GM18526 (cell line): ENCODE data around the gene TMEM63B.

ENCODE experiments used
- POLR2A ChIP-seq: IDR thresholded peaks from 3 replicates; pipeline ENCODE4 v1.6.1; 2011; ENCODE audit not compliant: insufficient read length; ENCODE audit errors: extremely low read depth

Gene TMEM63B

DNA sequence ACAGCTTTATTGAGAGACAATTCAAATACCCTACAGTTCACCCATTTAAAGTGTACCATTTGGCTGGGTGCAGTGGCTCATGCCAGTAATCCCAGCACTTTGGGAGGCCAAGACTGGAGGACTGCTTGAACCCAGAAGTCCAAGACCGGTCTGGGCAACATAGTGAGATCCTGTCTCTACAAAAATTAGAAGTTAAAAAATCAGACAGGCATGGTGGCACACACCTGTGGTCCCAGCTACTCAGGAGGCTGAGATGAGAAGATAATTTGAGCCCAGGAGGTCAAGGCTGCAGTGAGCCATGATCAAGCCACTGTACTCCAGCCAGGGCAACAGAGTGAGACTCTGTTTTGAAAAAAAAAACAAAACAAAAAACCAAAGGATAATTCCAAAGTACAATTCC, 40.2 kb downstream of the TMEM63B start:
- no peak for TF ChIP-seq POLR2A

- TF ChIP-seq POLR2A, result no peak
These were observed 41.8 kb downstream of the TMEM63B start for GRCh38 chr6:44169154-44169553.

- no peak for TF ChIP-seq POLR2A
These were observed 42.7 kb downstream of the TMEM63B start for GRCh38 chr6:44169886-44170570.

DNA sequence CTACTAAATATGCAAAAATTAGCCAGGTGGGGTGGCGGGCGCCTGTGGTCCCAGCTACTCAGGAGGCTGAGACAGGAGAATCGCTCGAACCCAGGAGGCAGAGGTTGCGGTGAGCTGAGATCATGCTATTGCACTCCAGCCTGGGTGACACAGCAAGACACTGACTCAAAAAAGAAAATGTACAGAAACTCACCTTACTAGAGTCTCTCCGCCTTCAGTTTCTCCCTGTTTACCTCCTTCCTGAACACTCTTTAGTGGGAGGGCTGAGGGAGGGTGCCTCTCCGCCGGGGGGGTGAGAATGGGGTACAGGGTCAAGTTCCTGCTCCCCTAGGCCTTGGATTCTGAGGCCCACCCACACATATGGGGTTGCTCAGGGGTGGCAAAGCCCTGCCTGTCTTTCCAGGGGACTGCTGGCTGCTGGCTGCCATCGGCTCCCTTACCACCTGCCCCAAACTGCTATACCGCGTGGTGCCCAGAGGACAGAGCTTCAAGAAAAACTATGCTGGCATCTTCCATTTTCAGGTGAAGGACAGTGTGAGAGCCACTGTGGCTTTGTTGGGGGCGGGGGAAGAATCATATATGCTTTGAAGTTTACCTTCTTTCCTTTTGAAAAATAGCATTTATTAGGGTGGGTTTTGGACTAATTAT, 44.7 kb downstream of the TMEM63B start:
- no peak for TF ChIP-seq POLR2A

DNA sequence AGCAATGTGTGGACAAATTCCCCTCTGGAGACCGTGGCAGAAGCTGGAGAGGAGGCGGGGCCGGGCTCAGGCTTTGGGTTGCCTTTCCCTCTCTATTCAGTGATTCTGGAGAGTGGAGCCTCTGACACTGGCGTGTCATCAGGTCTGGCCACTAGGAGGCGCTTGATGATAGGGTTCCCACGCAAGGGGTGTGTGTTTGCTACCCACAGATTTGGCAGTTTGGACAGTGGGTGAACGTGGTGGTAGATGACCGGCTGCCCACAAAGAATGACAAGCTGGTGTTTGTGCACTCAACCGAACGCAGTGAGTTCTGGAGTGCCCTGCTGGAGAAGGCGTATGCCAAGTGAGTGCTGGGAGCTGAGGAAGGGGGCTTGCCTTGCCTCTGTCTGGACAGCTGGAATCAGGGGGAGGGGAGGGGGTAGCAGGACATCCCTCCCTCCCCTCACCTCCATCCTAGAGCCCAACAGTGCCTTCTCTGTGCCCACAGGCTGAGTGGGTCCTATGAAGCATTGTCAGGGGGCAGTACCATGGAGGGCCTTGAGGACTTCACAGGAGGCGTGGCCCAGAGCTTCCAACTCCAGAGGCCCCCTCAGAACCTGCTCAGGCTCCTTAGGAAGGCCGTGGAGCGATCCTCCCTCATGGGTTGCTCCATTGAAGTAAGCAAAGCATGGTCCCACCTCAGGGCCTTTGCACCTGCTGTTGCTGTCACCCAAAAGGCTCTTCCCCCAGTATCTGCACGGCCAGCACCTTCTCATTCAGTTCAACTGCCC, 45.6 kb downstream of the TMEM63B start:
- no peak for TF ChIP-seq POLR2A

- no peak for TF ChIP-seq POLR2A
These were observed 48.9 kb downstream of the TMEM63B start for GRCh38 chr6:44176130-44176761.

DNA sequence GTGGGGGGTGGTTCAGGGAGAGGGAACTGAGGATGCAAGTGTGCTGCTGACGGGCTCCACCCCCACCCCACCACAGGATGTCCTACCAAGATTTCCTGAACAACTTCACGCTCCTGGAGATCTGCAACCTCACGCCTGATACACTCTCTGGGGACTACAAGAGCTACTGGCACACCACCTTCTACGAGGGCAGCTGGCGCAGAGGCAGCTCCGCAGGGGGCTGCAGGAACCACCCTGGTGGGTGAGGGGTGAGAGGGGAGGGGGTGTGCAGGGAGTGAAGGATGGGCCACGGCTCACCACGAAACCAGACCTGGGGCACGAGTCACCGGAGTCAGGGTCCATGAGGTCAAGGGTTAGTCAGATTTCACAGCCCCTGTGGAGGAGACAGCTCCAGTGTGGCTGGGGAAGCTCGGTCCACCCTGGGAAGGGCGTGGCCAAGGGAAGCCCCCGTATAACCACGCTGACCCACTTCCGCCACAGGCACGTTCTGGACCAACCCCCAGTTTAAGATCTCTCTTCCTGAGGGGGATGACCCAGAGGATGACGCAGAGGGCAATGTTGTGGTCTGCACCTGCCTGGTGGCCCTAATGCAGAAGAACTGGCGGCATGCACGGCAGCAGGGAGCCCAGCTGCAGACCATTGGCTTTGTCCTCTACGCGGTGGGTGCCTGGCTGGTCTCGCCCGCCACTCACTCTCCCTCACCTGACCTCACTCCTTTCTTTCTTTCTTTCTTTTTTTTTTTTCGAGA, 49.6 kb downstream of the TMEM63B start:
- no peak for TF ChIP-seq POLR2A

DNA sequence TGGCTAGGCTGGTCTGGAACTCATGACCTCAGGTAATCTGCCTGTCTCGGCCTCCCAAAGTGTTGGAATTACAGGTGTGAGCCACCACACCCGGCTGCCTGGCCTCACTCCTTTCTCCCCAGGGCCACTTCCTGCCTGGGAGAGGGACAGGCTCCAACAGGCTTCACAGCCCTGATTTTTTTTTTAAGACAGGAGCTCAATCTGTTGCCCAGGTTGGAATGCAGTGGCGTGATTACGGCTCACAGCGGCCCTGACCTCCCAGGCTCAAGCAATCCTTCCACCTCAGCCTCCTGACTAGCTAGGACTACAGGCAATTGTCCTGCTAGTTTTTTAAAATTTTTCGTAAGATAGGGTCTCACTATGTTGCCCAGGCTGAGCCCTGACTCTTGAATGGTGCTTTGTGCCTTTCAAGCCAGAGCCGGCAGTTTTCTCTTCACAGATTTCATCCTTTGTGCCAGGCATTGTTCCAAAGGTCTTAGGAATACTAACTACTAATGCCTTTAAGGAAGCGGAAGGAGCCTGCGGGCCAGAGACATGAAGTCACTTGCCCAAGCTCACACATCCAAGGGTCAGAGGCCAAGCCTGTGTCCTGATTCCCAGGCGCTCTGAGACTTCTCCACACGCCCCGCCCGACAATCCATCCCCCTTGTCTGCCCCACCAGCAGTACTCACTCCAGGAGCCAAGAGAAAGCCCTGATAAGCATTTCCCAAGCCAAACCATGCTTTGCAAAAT, 50.5 kb downstream of the TMEM63B start:
- TF ChIP-seq POLR2A, result no peak

DNA sequence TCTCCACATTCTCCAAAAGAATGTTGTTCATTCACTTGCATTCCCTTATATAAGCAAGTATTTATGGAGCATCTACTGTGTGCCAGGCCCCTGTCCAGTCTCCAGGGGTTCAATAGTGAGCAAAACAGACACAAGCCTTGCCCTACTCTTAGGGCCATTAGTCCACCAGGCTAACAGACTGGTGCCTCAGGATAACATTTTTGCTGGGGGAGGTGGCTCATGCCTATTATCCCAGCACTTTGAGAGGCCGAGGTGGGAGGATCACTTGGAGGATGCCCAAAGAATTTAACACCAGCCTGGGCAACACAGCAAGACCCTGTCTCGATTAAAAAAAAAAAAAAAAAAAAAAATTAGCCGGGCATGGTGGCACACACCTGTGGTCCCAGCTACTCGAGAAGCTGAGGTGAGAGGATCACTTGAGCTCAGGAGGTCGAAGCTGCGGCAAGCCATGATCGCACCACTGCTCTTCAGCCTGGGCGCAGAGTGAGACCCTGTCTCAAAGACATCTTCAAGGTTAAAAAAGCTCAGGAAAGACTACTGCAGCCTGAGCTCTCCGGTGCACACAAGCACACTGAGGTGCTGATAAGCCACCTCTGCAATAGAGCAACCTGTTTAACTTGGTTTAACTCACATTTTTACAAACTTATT, 51.2 kb downstream of the TMEM63B start:
- TF ChIP-seq POLR2A, result no peak

- no peak for TF ChIP-seq POLR2A
These were observed 51.8 kb downstream of the TMEM63B start for GRCh38 chr6:44179072-44179536.

DNA sequence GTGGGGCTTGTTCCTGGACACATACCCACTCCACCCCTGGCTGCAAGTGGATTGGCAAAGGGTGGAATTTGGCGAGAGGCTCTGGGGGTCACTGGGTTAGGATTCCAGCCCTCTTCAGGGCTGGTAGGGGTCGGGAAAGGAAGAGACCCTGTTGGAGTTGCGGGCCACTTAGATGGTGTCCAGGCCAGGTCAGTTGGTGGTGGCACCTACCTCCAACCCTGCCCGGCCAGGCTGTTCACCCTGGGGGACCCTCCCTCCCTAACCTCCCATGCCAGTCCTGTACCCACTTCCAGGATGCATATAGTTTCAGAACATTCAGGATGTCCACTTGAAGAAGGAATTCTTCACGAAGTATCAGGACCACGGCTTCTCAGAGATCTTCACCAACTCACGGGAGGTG, 52.3 kb downstream of the TMEM63B start:
- no peak for TF ChIP-seq POLR2A

- no peak for TF ChIP-seq POLR2A
These were observed 53.1 kb downstream of the TMEM63B start for GRCh38 chr6:44180406-44180805.

DNA sequence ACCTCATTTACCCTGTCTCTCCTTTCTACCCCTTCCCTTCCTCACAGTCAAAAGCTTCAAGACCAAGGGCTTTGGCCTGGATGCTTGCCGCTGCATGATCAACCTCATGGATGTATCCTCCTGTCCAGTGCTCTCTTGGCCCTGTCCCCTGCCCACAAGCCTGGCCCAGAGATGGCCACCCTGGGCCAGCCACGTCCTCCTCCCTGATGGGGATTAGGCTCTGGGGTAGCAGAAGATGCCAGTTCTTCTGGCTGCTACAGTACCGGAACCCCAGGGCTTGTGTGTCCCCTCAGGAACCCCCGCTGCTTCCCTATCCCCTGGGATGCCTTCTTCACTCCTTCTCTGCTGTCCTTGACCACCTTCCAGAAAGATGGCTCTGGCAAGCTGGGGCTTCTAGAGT, 53.5 kb downstream of the TMEM63B start:
- no peak for TF ChIP-seq POLR2A

DNA sequence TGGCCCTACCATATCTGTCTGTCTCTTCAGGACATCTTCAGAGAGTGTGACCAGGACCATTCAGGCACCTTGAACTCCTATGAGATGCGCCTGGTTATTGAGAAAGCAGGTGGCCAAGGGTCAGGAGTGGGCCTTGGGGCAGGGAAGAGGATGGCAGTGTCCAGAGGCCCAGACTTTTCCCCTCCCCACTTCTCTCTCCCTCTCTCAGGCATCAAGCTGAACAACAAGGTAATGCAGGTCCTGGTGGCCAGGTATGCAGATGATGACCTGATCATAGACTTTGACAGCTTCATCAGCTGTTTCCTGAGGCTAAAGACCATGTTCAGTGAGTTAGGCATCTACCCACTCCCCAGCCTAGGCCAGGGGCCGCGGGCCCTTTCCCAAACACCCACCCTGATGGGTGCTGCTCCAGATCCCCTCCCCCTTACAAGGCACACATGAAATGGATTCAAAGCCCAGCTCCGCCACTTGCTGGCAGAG, 55.6 kb downstream of the TMEM63B start:
- no peak for TF ChIP-seq POLR2A
